ENCODE results near the gene SLC49A3. TPM values are rescaled to one million over a fixed set of nuclear protein-coding genes. Genes with fewer than 3 reads are reported as not detected.

SLC49A3 gene
- total and polyA plus RNA-seq, 2 of the 8 experiments (the other 6 are each of a cell fraction or from before 2014, with no cell fraction given), result 5.0 to 8.8 TPM

GRCh38 chr4:687971-688853 lies 739 bp downstream of the SLC49A3 start (continued):
- TF ChIP-seq CTBP2 (IDR thresholded peaks at IDR 0.05; ENCODE audit: borderline replicate concordance, insufficient read depth, insufficient read length, low read length) (no peak), RAD21 (IDR thresholded peaks at IDR 0.05 in 1 of 2, conservative IDR thresholded peaks at IDR 0.05 in 1 of 2; ENCODE audit: low read depth in 2 of 2, low read length in 2 of 2) (no peak), SP4 (IDR thresholded peaks at IDR 0.05; ENCODE audit: low read length) (no peak), SUZ12 (IDR thresholded peaks at IDR 0.05; ENCODE audit: low read length) (no peak), KDM1A (IDR thresholded peaks at IDR 0.05; ENCODE audit: borderline replicate concordance, low read length) (no peak), ATF2 (IDR thresholded peaks at IDR 0.05; ENCODE audit: low read length) (no peak), RXRA (IDR thresholded peaks at IDR 0.05; ENCODE audit: insufficient read depth, low read depth, low read length) (no peak), JUND (IDR thresholded peaks at IDR 0.05; ENCODE audit: low read length) (no peak)

All from H1 (cell line).